HG02981 (cell line): ENCODE results near the gene DYSF.

Experiments
- ATAC-seq: cut with Tn5 transposase; IDR thresholded peaks from one replicate; pipeline ENCODE4 v1.9.1; 2021; ENCODE audit warnings: mild to moderate bottlenecking, moderate library complexity; ENCODE audit not compliant: unreplicated experiment

DYSF gene

DNA sequence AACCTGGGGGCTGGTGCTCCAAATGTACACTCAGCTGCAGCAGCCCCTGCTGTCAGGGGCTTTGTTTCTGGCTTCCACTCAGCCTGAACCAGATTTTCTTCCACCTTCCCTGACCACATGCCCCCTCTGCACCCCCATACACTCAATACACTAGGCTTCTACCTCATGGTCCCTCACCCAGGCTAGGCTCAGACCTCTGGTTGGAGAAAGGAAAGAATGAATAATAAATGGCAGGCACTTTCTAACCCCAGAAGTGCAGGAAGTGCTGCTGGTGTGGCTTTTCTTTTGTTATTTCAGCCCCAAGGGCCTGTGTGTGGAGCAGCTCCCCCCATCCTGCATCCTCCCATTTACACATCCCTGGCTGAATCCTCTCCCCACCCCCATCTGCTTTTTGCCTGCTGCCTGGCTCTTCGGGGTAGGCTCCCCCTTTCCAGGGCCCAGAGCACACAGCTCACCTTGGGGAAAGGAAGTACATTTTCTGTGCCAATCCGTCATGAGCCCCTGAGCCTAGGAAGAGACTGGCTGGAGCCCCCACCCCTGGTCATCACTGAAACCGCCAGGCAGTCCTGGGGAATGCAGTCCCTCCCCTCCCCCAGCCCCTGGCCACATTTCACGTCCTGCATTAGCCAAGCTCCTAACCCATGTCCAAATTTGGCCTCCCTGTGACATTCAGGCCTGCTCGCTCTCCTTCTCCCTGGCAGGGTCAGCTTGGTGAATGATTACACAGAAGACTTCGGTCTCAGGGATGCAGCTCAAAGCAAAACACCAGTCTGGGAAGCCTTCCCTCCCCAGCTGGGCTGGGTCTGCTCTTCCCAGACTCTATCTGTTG is 2.6 kb downstream of the DYSF start:
- no peak for ATAC-seq

DNA sequence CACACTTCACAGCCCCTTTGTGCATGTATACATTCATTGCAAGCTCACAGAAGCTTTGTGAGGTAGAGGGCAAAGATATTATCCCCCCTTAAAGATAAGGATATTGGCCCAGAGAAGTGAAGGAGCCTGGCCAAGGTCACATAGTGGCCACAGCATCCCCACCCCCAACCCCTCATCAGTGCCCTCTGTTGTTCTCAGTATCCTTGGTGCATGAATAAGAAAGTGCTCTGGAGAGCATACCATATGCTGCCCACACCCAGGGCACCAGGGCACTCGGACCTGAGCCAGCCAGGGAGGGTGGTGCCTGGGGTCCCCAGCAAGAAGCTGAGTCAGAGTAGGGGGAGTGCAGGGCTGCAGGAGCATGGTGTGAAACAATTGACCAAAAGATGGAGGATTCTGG is 3.3 kb downstream of the DYSF start:
- ATAC-seq, result no peak

DNA sequence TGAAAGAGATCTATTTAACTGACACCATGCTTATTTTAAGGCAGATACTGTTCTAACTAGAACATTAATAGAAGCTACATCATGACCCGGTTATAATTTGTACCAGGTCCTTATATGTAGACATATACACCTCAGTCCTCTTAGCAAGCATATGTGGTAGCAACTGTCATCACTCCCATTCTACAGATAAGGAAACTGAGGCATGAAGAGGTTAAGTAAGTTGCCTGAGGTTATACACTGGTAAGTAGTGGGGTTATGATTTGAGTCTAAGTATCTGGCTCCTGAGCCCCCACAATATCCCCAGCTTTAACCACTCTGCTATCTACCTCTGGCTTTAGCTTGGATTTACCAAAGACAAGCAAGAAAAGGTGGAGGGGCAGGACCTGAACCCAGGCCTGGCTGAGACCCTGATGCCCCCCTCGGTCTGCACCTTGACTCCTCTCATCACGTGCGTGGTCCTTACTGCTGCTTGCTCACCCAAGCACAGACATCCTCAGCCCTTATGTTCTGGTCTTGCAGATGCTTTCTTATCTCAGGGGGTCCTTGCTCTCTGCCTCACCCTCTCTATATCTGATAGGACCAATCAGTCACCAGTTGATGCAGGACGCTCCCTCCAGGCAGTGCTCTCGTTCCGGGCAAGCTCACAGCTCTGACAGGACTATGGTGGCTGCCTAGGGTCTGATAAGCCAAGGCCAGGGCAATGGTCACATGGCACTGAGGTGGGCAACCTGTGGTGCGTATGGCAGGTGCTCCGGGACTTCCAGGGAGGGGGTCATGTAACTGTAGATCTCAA is 4.0 kb downstream of the DYSF start:
- no peak for ATAC-seq

DNA sequence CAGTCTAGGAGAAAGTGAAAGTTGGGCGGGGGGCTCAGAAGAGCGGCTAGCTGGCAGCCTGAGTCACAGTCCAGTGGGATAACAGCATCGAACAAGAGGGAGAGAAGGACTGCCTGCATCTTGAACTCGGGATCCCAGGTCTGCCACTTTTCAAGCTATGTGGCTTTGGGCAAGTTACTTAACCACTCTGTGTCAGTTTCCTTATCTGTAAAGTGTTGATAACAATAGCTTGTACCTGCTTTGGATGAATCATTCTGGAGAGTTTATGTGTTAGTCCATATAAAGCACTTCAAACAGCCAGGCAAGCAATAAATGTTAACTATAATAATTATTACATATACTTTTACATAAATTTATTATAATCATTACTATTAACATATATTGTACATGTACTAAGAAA is 4.6 kb downstream of the DYSF start:
- no peak for ATAC-seq

- no peak for ATAC-seq
Observed at GRCh38 chr2:71458413-71459083, 5.2 kb downstream of the DYSF start.

DNA sequence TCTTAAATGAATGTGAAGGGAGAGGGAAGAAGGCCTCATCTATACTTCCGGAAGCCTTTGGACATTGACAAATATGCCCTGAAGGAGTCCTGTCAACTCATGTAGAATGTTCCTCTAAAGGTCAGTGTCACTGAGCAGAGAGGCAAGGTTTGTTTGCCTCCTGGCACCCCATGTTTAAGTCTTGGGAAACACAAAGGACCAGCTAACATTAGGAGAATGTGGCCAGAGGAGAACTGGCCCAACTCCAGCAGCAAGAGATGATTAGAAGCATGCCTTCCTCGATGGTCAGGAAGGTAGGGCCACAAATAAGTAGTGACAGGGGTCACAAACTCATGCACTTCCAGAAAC is 5.7 kb downstream of the DYSF start:
- no peak for ATAC-seq

GRCh38 chr2:71460056-71460455 is 6.7 kb downstream of the DYSF start:
- ATAC-seq, result no peak

GRCh38 chr2:71460595-71461303 is 7.4 kb downstream of the DYSF start:
- ATAC-seq, result no peak

- ATAC-seq, result no peak
Observed at GRCh38 chr2:71461304-71461671, 7.9 kb downstream of the DYSF start.

- ATAC-seq, result no peak
Observed at GRCh38 chr2:71462056-71462605, 8.8 kb downstream of the DYSF start.

- no peak for ATAC-seq
Observed at GRCh38 chr2:71462641-71463341, 9.4 kb downstream of the DYSF start.

GRCh38 chr2:71463342-71463654 is 9.9 kb downstream of the DYSF start:
- ATAC-seq, result no peak

- no peak for ATAC-seq
Observed at GRCh38 chr2:71464389-71464788, 11.0 kb downstream of the DYSF start.

DNA sequence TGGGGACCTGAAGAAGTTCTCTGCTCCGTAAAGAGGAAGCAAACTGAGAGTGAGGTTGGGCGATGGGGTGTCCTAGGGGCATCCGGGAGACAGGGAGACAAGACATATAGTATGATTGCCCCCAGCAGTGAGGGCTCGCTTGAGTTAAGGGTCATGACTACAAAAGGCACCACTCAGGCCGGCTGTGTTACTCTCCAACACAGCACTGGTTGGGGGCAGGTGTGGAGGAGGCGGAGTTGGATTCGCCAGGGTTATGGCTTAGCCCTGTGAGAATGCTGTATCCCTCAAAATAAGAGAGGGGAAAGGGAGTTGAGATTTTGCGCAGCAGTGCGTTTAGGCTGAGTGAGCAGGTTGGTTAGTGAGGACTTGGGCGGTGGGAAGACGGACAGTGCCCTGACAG is 12.0 kb downstream of the DYSF start:
- ATAC-seq, result no peak

DNA sequence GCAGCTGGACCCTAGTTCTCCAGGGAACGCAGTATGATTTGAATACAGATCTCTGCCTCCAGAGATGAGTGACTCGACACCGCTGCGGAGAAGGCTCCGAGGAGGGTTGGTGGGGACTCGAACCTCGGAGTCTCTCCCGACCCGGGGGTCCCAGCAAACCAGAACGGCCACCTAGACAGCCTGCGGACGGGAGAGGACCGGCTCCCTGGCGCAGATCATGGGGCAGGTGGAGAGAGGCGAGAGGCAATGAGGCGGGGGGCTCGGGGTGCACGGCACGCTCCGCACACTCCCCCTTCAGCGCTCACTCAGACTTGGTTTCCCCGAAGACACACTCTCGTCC is 12.6 kb downstream of the DYSF start:
- no peak for ATAC-seq

- ATAC-seq, result no peak
Observed at GRCh38 chr2:71466301-71467179, 13.2 kb downstream of the DYSF start.

DNA sequence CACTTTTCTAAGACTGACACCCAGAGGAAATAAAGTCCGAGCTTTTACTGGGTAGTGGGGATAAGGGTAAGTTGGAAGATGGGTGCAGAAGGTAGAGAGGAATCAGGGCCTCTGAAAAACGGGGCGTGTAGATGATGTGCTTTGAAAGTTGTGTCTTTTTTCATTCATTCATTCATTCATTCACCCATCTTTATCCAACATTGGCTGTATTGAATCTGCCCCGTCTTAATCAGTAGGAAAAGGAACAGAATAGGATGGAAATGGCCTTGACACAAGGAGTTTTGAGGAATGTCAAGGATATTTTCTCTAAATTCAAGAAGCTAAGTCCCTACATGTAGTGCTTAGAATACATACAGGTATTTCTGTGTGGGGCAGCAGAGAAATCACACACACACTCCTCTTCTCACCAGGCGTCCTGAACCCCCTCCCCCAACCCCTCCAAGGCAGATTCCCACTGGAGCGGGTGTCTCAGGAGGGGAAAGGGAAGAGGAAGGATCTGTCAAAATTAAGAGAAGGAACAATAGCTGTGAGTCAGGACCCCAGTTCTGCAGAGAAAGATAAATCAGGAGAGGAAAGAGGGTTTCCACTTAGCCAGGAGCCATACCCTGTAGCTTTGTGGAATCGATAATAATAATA is 13.9 kb downstream of the DYSF start:
- no peak for ATAC-seq

DNA sequence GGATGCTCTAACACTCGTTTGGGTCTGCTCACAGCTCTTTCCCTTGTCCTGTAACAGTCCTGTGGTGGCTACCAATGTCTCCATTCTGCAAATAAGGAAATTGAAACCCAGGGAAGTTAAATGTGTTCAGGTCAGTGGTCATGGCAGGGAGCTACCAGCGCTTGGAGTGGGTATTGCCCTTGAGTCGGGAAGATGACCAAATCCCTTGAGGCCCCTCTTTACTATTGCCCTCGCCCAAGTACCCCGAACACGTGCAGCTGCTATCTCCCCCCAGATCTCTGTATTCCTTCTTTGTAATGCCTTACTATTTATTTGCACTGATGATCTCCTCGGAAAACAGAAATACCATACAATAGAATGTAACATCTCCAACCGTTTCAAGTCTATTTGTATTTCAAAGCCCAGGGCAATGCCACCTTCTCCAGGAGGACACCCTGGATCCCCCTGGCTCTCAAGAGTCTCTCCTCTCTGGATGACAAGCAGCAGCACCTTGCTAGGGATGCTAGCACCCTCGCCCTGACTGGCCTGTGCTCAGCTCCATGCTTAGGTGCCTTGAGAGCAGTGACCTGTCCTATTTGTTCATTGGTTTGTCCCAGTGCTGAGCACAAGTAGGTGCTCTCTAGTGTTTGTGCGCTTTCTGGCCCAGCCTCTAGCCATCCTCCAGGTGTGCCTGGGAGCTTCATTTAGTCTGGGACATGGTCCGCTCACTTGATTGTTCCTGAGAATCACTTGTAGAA is 15.1 kb downstream of the DYSF start:
- ATAC-seq, result no peak
